Measurements from ENCODE around the gene AKR1E2. TPM values are rescaled to one million over a fixed set of nuclear protein-coding genes. Genes with fewer than 3 reads are reported as not detected.

The AKR1E2 gene
- total and polyA plus RNA-seq, 2 donors (not counting 3 experiments of a cell fraction or from before 2014, with no cell fraction given): 4.0 to 8.2 TPM

DNA sequence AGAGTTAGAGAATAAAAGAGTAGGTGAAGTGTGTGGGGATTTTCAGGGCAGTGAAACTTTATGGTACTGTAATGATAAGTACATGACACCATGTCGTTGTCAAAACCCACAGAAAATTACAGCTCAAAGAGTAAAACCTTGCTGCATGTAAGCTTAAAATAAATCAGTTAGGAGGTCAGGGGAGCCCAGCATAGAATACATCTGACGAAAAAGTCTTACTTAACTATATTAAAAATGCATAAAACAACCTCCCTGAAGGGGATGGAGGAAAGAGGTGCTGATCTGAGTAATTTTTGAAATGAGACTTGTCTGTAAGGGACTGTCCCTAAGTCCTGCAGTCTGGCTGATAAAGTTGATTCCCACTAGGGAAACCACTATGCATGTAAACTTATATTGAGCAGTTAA lies 49.8 kb upstream of the AKR1E2 start:
- POLR2A ChIA-PET: no interaction called here
- Histone ChIP-seq H3K4me2 (ENCODE audit: insufficient read depth, low read length) (no peak overlapping the region), H3K4me1 (ENCODE audit: control insufficient read depth, extremely low read depth, insufficient read depth, low read length) (peaks cover 65% of the 10 kb centered on the region), H3K9me1 (replicated peaks; ENCODE audit: control insufficient read depth, extremely low read depth, insufficient read depth, low read length) (no peaks in the 10 kb centered on the region), H3K27me3 (ENCODE audit: control insufficient read depth in 2 of 2, insufficient read depth in 2 of 2, low read length in 2 of 2) (no peaks in the 10 kb centered on the region), H3K9ac (replicated peaks; ENCODE audit: extremely low read depth, insufficient read depth, low read length) (no peak overlapping the region), H3K79me2 (ENCODE audit: control insufficient read depth, insufficient read depth, low read length) (peaks cover 8% of the 10 kb centered on the region), H3K36me3 (ENCODE audit: control insufficient read depth in 2 of 2, extremely low read depth in 1 of 2, insufficient read depth in 2 of 2, low read length in 2 of 2) (peaks cover 0 to 5% of the 10 kb centered on the region in 2 experiments), H3K27ac (ENCODE audit: insufficient read depth, low read depth, low read length) (no peak overlapping the region), H3K9me3 (replicated peaks; ENCODE audit: control insufficient read depth, insufficient read depth, low read length) (no peaks in the 10 kb centered on the region), H3K4me3 (replicated peaks in 1 of 3; ENCODE audit: insufficient read depth in 1 of 3, low read depth in 1 of 3, low read length in 3 of 3) (no peak overlapping the region), H4K20me1 (replicated peaks; ENCODE audit: control insufficient read depth, extremely low read depth, insufficient read depth, low read length) (no peaks in the 10 kb centered on the region), H2AFZ (ENCODE audit: low read depth, low read length) (no peak overlapping the region)
- no TSS peak for BruUV-seq (replicated peaks)
- dilution Hi-C loops (cut with MboI; ENCODE audit: extremely low pct_ligation_motif_present, low sequenced_read_pairs): no loop called here
- TF ChIP-seq POLR2A (IDR thresholded peaks at IDR 0.05; ENCODE audit: low read depth, low read length): no peak
- no peak for TF ChIP-seq EZH2 (IDR thresholded peaks at IDR 0.05; ENCODE audit: borderline replicate concordance, low read depth, low read length, severe bottlenecking)
- TF ChIP-seq MAX (IDR thresholded peaks at IDR 0.05; ENCODE audit: insufficient read depth, insufficient read length): no peak
- no peak for TF ChIP-seq MYC (IDR thresholded peaks at IDR 0.05; ENCODE audit: low read depth, low read length)
- TF ChIP-seq GATA2 (IDR thresholded peaks at IDR 0.05; ENCODE audit: insufficient read depth, insufficient read length, low read depth, low read length): no peak
- TF ChIP-seq CTCF (IDR thresholded peaks at IDR 0.05; ENCODE audit: extremely low read depth in 1 of 2, insufficient read depth in 1 of 2, low read depth in 1 of 2, low read length in 2 of 2): no peak
- TF ChIP-seq POLR2AphosphoS5 (IDR thresholded peaks at IDR 0.05; ENCODE audit: insufficient read depth, low read depth, low read length): no peak
- no peak for TF ChIP-seq JUN (IDR thresholded peaks at IDR 0.05; ENCODE audit: borderline replicate concordance, insufficient read depth, insufficient read length, low read depth)
- TF ChIP-seq FOS (IDR thresholded peaks at IDR 0.05; ENCODE audit: borderline replicate concordance, insufficient read depth, low read length): no peak
- no peak for FAIRE-seq
- CTCF ChIA-PET: interaction anchor here (1.5 kb wide), 1 partner anchor 39 kb away, joined by 5 read pairs; no protein-coding TSS in a partner anchor
- no peak for DNase-seq (ENCODE audit: low read depth, low spot score)
- intact Hi-C loops (cut with micrococcal nuclease): loop anchor here (10.0 kb wide), 1 partner anchor 1681 kb away; no protein-coding TSS in a partner anchor
